HL-60/S4 treated with phorbol 12-myristate 13-acetate at 8.2 ng/mL for 4 days and 3 days (cell line): ENCODE data around the gene OS9.
"Not testable (repeated sequence)": the region's sequence is repeated elsewhere in the genome, so short reads cannot be mapped to it uniquely, and the experiment has no call there.

Source experiments
- in situ Hi-C: fragments of 300-500 bp; cut with MboI; formaldehyde crosslinking; loops from 2 replicates; pipeline ENCODE4 v1.15.0; 2022; ENCODE audit warnings: low sequenced_read_pairs

The OS9 gene

GRCh38 chr12:57721846-57722608 is 28.1 kb downstream of the OS9 start:
- in situ Hi-C loops, result not testable (repeated sequence)

GRCh38 chr12:57722716-57723629 is 29.0 kb downstream of the OS9 start:
- in situ Hi-C loops, result no loop called here

- in situ Hi-C loops, result no loop called here
Observed at GRCh38 chr12:57723630-57723962, 29.7 kb downstream of the OS9 start.

- in situ Hi-C loops, result no loop called here
Observed at GRCh38 chr12:57724003-57724935, 30.3 kb downstream of the OS9 start.

GRCh38 chr12:57724936-57725740 is 31.2 kb downstream of the OS9 start:
- in situ Hi-C loops, result no loop called here

GRCh38 chr12:57725851-57726150 is 31.9 kb downstream of the OS9 start:
- in situ Hi-C loops, result no loop called here

GRCh38 chr12:57726151-57726883 is 32.4 kb downstream of the OS9 start:
- in situ Hi-C loops, result no loop called here

- in situ Hi-C loops, result no loop called here
Observed at GRCh38 chr12:57726884-57727757, 33.2 kb downstream of the OS9 start.

- in situ Hi-C loops, result no loop called here
Observed at GRCh38 chr12:57727758-57728395, 33.9 kb downstream of the OS9 start.

- in situ Hi-C loops, result no loop called here
Observed at GRCh38 chr12:57729321-57729844, 35.5 kb downstream of the OS9 start.

- in situ Hi-C loops, result no loop called here
Observed at GRCh38 chr12:57730336-57731067, 36.6 kb downstream of the OS9 start.

GRCh38 chr12:57731411-57732080 is 37.6 kb downstream of the OS9 start:
- in situ Hi-C loops, result no loop called here

- in situ Hi-C loops, result no loop called here
Observed at GRCh38 chr12:57732270-57732669, 38.3 kb downstream of the OS9 start.

GRCh38 chr12:57732726-57733593 is 39.0 kb downstream of the OS9 start:
- in situ Hi-C loops, result no loop called here

- in situ Hi-C loops, result no loop called here
Observed at GRCh38 chr12:57733928-57734327, 40.0 kb downstream of the OS9 start.

- in situ Hi-C loops, result no loop called here
Observed at GRCh38 chr12:57734591-57734990, 40.7 kb downstream of the OS9 start.
